ENCODE data around the gene GPR26.

GPR26 gene

DNA sequence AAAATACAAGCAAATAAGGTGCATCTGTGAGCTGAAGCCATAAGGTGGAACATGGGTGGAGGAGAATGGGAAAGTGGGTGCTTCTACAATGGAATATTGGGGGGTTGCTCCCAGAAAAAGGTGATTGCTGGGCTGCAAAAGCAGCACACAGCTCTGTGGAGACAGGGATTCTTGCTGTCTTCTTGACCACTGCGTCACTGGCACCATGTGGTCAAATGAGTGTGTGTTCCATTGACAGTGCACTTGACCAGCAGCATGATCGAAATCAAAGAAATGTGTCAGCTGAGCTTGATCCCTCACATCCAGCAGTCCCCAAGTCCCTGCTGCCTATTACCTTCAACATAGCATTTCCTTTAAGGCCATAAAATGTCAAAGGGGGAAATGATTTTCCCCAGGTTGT, 56.2 kb downstream of the GPR26 start:
- TF ChIP-seq EGR1 (IDR thresholded peaks at IDR 0.05) = no peak
- TF ChIP-seq, protein P1, sequence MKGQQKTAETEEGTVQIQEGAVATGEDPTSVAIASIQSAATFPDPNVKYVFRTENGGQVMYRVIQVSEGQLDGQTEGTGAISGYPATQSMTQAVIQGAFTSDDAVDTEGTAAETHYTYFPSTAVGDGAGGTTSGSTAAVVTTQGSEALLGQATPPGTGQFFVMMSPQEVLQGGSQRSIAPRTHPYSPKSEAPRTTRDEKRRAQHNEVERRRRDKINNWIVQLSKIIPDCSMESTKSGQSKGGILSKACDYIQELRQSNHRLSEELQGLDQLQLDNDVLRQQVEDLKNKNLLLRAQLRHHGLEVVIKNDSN (IDR thresholded peaks at IDR 0.05) = no peak
- TF ChIP-seq NFIC (IDR thresholded peaks at IDR 0.05) = no peak
- TF ChIP-seq TEAD4 (IDR thresholded peaks at IDR 0.05) = no peak
- TF ChIP-seq CREB1 (IDR thresholded peaks at IDR 0.05; ENCODE audit: low read depth) = no peak
- no peak for TF ChIP-seq YY1 (IDR thresholded peaks at IDR 0.05; ENCODE audit: low read depth)
- TF ChIP-seq, protein P2, sequence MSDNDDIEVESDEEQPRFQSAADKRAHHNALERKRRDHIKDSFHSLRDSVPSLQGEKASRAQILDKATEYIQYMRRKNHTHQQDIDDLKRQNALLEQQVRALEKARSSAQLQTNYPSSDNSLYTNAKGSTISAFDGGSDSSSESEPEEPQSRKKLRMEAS (IDR thresholded peaks at IDR 0.05) = no peak
- no peak for TF ChIP-seq EP300 (IDR thresholded peaks at IDR 0.05; ENCODE audit: borderline replicate concordance)
- TF ChIP-seq, protein P3, sequence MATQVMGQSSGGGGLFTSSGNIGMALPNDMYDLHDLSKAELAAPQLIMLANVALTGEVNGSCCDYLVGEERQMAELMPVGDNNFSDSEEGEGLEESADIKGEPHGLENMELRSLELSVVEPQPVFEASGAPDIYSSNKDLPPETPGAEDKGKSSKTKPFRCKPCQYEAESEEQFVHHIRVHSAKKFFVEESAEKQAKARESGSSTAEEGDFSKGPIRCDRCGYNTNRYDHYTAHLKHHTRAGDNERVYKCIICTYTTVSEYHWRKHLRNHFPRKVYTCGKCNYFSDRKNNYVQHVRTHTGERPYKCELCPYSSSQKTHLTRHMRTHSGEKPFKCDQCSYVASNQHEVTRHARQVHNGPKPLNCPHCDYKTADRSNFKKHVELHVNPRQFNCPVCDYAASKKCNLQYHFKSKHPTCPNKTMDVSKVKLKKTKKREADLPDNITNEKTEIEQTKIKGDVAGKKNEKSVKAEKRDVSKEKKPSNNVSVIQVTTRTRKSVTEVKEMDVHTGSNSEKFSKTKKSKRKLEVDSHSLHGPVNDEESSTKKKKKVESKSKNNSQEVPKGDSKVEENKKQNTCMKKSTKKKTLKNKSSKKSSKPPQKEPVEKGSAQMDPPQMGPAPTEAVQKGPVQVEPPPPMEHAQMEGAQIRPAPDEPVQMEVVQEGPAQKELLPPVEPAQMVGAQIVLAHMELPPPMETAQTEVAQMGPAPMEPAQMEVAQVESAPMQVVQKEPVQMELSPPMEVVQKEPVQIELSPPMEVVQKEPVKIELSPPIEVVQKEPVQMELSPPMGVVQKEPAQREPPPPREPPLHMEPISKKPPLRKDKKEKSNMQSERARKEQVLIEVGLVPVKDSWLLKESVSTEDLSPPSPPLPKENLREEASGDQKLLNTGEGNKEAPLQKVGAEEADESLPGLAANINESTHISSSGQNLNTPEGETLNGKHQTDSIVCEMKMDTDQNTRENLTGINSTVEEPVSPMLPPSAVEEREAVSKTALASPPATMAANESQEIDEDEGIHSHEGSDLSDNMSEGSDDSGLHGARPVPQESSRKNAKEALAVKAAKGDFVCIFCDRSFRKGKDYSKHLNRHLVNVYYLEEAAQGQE (IDR thresholded peaks at IDR 0.05; ENCODE audit: low read depth) = no peak
- TF ChIP-seq TCF12 (IDR thresholded peaks at IDR 0.05; ENCODE audit: low read depth) = no peak
- no peak for TF ChIP-seq CEBPB (IDR thresholded peaks at IDR 0.05)

DNA sequence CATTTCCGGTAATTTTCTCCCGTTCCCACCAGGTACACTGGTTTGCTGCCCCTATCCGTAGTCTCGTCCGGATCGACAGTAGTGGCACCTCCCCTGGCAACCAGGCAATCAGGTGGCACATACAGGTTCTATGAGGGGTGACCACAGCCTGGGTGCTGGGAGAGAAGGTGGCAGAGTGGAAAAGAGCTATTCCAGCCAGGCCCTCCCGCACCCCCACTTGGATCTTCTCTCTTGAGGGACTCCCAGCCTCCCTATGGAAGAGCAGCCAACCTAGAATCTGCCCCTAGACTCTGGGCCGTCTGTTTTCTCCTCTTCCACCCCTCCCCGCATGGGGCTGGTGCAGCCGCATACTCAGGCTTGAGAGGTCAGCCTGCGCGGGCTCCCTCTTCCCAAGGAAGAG, 58.6 kb downstream of the GPR26 start:
- TF ChIP-seq CEBPB (IDR thresholded peaks at IDR 0.05) = no peak
- no peak for TF ChIP-seq FOXM1 (IDR thresholded peaks at IDR 0.05; ENCODE audit: borderline replicate concordance, low read depth)

DNA sequence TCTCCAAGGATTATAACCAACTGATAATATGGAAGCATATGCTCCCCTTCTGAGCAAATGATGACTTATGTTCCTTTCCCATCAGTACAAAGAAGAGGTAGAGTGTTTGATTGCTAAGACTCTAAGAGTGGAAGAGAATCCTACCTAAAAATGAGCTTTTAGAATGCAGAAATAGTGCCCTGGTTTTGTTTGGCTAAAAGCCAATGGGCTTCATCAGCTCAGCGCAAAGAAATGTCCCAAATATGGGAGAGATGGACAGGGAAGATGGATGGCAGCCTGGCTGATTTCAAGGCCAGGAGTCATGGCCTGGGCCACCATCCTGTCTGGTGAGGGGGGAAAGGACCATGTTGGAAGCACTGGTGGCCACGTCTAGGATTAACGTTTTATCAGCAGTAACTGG, 60.2 kb downstream of the GPR26 start:
- TF ChIP-seq NFIC (IDR thresholded peaks at IDR 0.05) (no peak), CREB1 (IDR thresholded peaks at IDR 0.05; ENCODE audit: low read depth) (no peak), TAF1 (IDR thresholded peaks at IDR 0.05; ENCODE audit: low read depth) (no peak), RAD21 (IDR thresholded peaks at IDR 0.05; ENCODE audit: low read depth) (no peak), ZBTB7A (IDR thresholded peaks at IDR 0.05; ENCODE audit: low read depth) (no peak)
- TF ChIP-seq, protein P3 (IDR thresholded peaks at IDR 0.05; ENCODE audit: low read depth) = no peak
- TF ChIP-seq, protein P1 (IDR thresholded peaks at IDR 0.05) = no peak

DNA sequence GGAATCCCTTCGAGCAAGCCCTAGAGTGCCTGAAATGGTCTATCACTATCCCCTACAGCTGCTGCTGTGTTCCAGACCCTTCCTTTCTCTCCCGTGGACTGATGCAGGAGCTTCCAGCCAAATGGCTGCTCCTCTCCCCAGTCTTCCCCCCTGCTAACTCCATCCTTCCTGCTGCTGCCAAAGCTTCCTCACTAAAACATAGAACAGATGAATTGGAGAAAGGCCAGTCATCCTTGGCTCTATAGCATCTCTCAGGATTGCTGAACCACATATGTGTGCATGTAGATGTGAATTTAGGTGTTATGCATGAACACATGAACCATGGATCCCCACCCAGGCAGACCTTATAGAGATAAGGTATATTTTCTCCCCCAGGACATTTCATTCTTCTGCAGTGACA, 60.7 kb downstream of the GPR26 start:
- TF ChIP-seq NFIC (IDR thresholded peaks at IDR 0.05) (no peak), ZBTB7A (IDR thresholded peaks at IDR 0.05; ENCODE audit: low read depth) (no peak), CREB1 (IDR thresholded peaks at IDR 0.05; ENCODE audit: low read depth) (no peak), TCF12 (IDR thresholded peaks at IDR 0.05; ENCODE audit: low read depth) (no peak), EGR1 (IDR thresholded peaks at IDR 0.05) (no peak), TEAD4 (IDR thresholded peaks at IDR 0.05) (no peak), YY1 (IDR thresholded peaks at IDR 0.05; ENCODE audit: low read depth) (no peak), RAD21 (IDR thresholded peaks at IDR 0.05; ENCODE audit: low read depth) (no peak), EP300 (IDR thresholded peaks at IDR 0.05; ENCODE audit: borderline replicate concordance) (no peak), FOXM1 (IDR thresholded peaks at IDR 0.05; ENCODE audit: borderline replicate concordance, low read depth) (no peak), CEBPB (IDR thresholded peaks at IDR 0.05) (no peak), TAF1 (IDR thresholded peaks at IDR 0.05; ENCODE audit: low read depth) (no peak)
- TF ChIP-seq, protein P1 (IDR thresholded peaks at IDR 0.05) = no peak
- TF ChIP-seq, protein P3 (IDR thresholded peaks at IDR 0.05; ENCODE audit: low read depth) = no peak
- TF ChIP-seq, protein P2 (IDR thresholded peaks at IDR 0.05) = no peak

DNA sequence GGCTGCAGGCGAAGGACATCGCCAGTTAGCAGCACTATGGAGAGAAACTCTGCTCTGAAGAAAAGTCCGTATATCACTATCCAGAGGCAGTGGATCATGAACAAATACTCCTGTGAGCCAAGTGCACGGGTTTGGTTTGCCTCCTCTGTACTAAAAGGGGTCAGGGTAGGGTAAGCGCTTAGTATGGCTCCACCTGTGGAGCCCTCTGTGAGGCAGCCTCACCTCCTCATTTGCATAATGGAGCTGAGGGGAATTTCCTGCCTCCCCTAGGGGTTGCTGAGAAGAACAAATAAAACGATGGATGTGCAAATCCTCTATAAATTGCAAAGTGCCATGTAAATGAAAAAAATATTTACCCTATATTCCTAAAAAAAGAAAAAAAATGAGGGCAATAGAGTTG, 63.4 kb downstream of the GPR26 start:
- TF ChIP-seq, protein P3 (IDR thresholded peaks at IDR 0.05; ENCODE audit: low read depth) = no peak
- no peak for TF ChIP-seq ZBTB7A (IDR thresholded peaks at IDR 0.05; ENCODE audit: low read depth)
- TF ChIP-seq RAD21 (IDR thresholded peaks at IDR 0.05; ENCODE audit: low read depth) = no peak
- no peak for TF ChIP-seq TCF12 (IDR thresholded peaks at IDR 0.05; ENCODE audit: low read depth)
- TF ChIP-seq, protein P1 (IDR thresholded peaks at IDR 0.05) = no peak
- no peak for TF ChIP-seq EP300 (IDR thresholded peaks at IDR 0.05; ENCODE audit: borderline replicate concordance)
- TF ChIP-seq TAF1 (IDR thresholded peaks at IDR 0.05; ENCODE audit: low read depth) = no peak
- TF ChIP-seq NFIC (IDR thresholded peaks at IDR 0.05) = no peak
- TF ChIP-seq, protein P2 (IDR thresholded peaks at IDR 0.05) = no peak
- TF ChIP-seq YY1 (IDR thresholded peaks at IDR 0.05; ENCODE audit: low read depth) = no peak
- no peak for TF ChIP-seq CREB1 (IDR thresholded peaks at IDR 0.05; ENCODE audit: low read depth)
- TF ChIP-seq EGR1 (IDR thresholded peaks at IDR 0.05) = no peak
- TF ChIP-seq CEBPB (IDR thresholded peaks at IDR 0.05) = no peak
- TF ChIP-seq FOXM1 (IDR thresholded peaks at IDR 0.05; ENCODE audit: borderline replicate concordance, low read depth) = no peak
- TF ChIP-seq TEAD4 (IDR thresholded peaks at IDR 0.05) = no peak
